GM23338 (cell line): ENCODE measurements around the gene CCBE1. TPM values are rescaled to one million over a fixed set of nuclear protein-coding genes. Genes with fewer than 3 reads are reported as not detected.

Experiments
- ATAC-seq: fragments of 200-7000 bp; cut with Tn5 transposase; 3 replicates; pipeline ENCODE4 v1.9.1; 2020
- DNase-seq: peaks from one replicate; pipeline ENCODE4 v3.0.0-alpha.2; 2015; ENCODE audit warnings: low spot score
- H2AFZ ChIP-seq: fragments of 200-600 bp; sonication (generic); 2 replicates; pipeline ENCODE4 v1.8.0; 2016; ENCODE audit warnings: antibody characterized with exemption, mild to moderate bottlenecking, moderate library complexity
- H3F3A ChIP-seq: fragments of 200-600 bp; sonication (generic); replicated peaks from 2 replicates; pipeline ENCODE4 v1.8.0; 2017; ENCODE audit warnings: antibody characterized with exemption, mixed run types, low read depth
- H3K27ac ChIP-seq: fragments of 200-600 bp; sonication (generic); 2 replicates; pipeline ENCODE4 v1.6.1; 2016; ENCODE audit warnings: low read depth
- H3K27me3 ChIP-seq: fragments of 200-600 bp; sonication (generic); 2 replicates; pipeline ENCODE4 v1.8.0; 2016; ENCODE audit warnings: mild to moderate bottlenecking, mixed run types, moderate library complexity; ENCODE audit not compliant: insufficient read depth
- H3K36me3 ChIP-seq: fragments of 200-600 bp; sonication (generic); 2 replicates; pipeline ENCODE4 v1.8.0; 2016; ENCODE audit warnings: mild to moderate bottlenecking; ENCODE audit not compliant: insufficient read depth
- H3K4me1 ChIP-seq: fragments of 200-600 bp; sonication (generic); 2 replicates; pipeline ENCODE4 v1.8.0; 2016; ENCODE audit warnings: mild to moderate bottlenecking, moderate library complexity; ENCODE audit not compliant: insufficient read depth
- H3K4me2 ChIP-seq: fragments of 200-600 bp; sonication (generic); 2 replicates; pipeline ENCODE4 v1.7.1; 2017; ENCODE audit warnings: mixed run types
- H3K4me3 ChIP-seq: fragments of 200-600 bp; sonication (generic); 2 replicates; pipeline ENCODE4 v1.6.1; 2016; ENCODE audit warnings: mixed run types
- H3K79me2 ChIP-seq: fragments of 200-600 bp; sonication (generic); replicated peaks from 2 replicates; pipeline ENCODE4 v1.8.0; 2017; ENCODE audit warnings: mild to moderate bottlenecking; ENCODE audit not compliant: insufficient read depth
- H3K9me2 ChIP-seq: fragments of 200-600 bp; sonication (generic); 2 replicates; pipeline ENCODE4 v1.8.0; 2017; ENCODE audit not compliant: insufficient read depth
- H4K20me1 ChIP-seq: fragments of 200-600 bp; sonication (generic); replicated peaks from 2 replicates; pipeline ENCODE4 v1.8.0; 2017; ENCODE audit warnings: mild to moderate bottlenecking; ENCODE audit not compliant: insufficient read depth
- H3K27ac Mint-ChIP-seq: 2 replicates; pipeline ENCODE4 v1.8.0; 2020; ENCODE audit warnings: inconsistent platforms, mild to moderate bottlenecking, moderate library complexity, mixed read lengths
- H3K27me3 Mint-ChIP-seq: 3 replicates; pipeline ENCODE4 v1.8.0; 2022; ENCODE audit warnings: low read depth, mild to moderate bottlenecking, moderate library complexity, mixed read lengths, inconsistent platforms; ENCODE audit not compliant: insufficient read depth, poor library complexity
- H3K36me3 Mint-ChIP-seq: 3 replicates; pipeline ENCODE4 v1.8.0; 2021; ENCODE audit warnings: low read depth, mild to moderate bottlenecking, inconsistent platforms, moderate library complexity, mixed read lengths
- H3K4me1 Mint-ChIP-seq: 3 replicates; pipeline ENCODE4 v1.8.0; 2020; ENCODE audit warnings: mild to moderate bottlenecking, inconsistent platforms, mixed read lengths
- H3K4me3 Mint-ChIP-seq: 3 replicates; pipeline ENCODE4 v1.8.0; 2021; ENCODE audit warnings: moderate library complexity, mild to moderate bottlenecking, inconsistent platforms, mixed read lengths
- H3K9me3 Mint-ChIP-seq: 3 replicates; pipeline ENCODE4 v1.8.0; 2020; ENCODE audit warnings: moderate library complexity, mild to moderate bottlenecking, inconsistent platforms, mixed read lengths
- CREB1 ChIP-seq: fragments of 250-450 bp; sonication (Bioruptor Pico); IDR thresholded peaks from 2 replicates; pipeline ENCODE4 v1.5.0; 2020; ENCODE audit warnings: low read depth, mild to moderate bottlenecking, moderate library complexity
- CTCF ChIP-seq, 2 experiments: fragments of 200-600 bp in 1 of 2; sonication (generic) in 1 of 2; conservative IDR thresholded peaks; 2 replicates each; pipeline versions ENCODE4 v1.5.1 to v1.6.1; 2016 to 2017; ENCODE audit warnings: antibody characterized with exemption in 2 of 2, low read depth in 2 of 2, mild to moderate bottlenecking in 2 of 2, moderate library complexity in 1 of 2
- EZH2 ChIP-seq: fragments of 200-600 bp; sonication (generic); IDR thresholded peaks from one replicate; pipeline ENCODE4 v1.8.0; 2017; ENCODE audit warnings: antibody characterized with exemption, mild to moderate bottlenecking, low read depth; ENCODE audit not compliant: unreplicated experiment
- EZH2phosphoT487 ChIP-seq: fragments of 200-600 bp; sonication (generic); IDR thresholded peaks from one replicate; pipeline ENCODE4 v1.8.1; 2018; ENCODE audit warnings: antibody characterized with exemption; ENCODE audit not compliant: unreplicated experiment
- JUNB ChIP-seq: IDR thresholded peaks from one replicate; pipeline ENCODE4 v1.6.1; 2016; ENCODE audit warnings: antibody characterized with exemption; ENCODE audit not compliant: unreplicated experiment
- NANOG ChIP-seq: IDR thresholded peaks from 2 replicates; pipeline ENCODE4 v1.6.1; 2016; ENCODE audit warnings: antibody characterized with exemption, borderline replicate concordance
- POLR2AphosphoS5 ChIP-seq: IDR thresholded peaks from 2 replicates; pipeline ENCODE4 v1.6.1; 2016; ENCODE audit warnings: antibody characterized with exemption, low read depth
- STAT1 ChIP-seq: IDR thresholded peaks from one replicate; pipeline ENCODE4 v1.6.1; 2016; ENCODE audit warnings: antibody characterized with exemption; ENCODE audit not compliant: unreplicated experiment
- ZNF114 ChIP-seq: fragments of 250-450 bp; sonication (Bioruptor Pico); IDR thresholded peaks from 2 replicates; pipeline ENCODE4 v1.5.0; 2020; ENCODE audit warnings: mild to moderate bottlenecking, moderate library complexity
- ZNF331 ChIP-seq: fragments of 250-450 bp; sonication (Bioruptor Pico); IDR thresholded peaks from 2 replicates; pipeline ENCODE4 v1.5.0; 2020; ENCODE audit warnings: low read depth, mild to moderate bottlenecking, moderate library complexity
- ZNF462 ChIP-seq: fragments of 250-450 bp; sonication (Bioruptor Pico); IDR thresholded peaks from 2 replicates; pipeline ENCODE4 v1.5.0; 2020; ENCODE audit warnings: mild to moderate bottlenecking, moderate library complexity
- polyA plus RNA-seq: library from polyadenylated mRNA; unstranded; fragments of >200 nt; fragmentation: Nextera tagmentation; extraction: Ambion mirVana; gene quantifications from 2 replicates; pipeline ENCODE4 v1.2.1, GENCODE V29; 2016
- total RNA-seq: library from RNA; depleted of rRNA; stranded (reverse); fragments of >200 nt; shearing (Covaris generic); gene quantifications from 2 replicates; pipeline ENCODE4 v1.2.3, GENCODE V29; 2014
- TF ChIP-seq, protein P1 (sequence below): IDR thresholded peaks from 2 replicates; pipeline ENCODE4 v1.6.1; 2016; ENCODE audit warnings: antibody characterized with exemption
- TF ChIP-seq, protein P2 (sequence below): IDR thresholded peaks from one replicate; pipeline ENCODE4 v1.6.1; 2018; ENCODE audit warnings: antibody characterized with exemption; ENCODE audit not compliant: unreplicated experiment

Gene CCBE1
- total and polyA plus RNA-seq, 2 experiments from 2014 or later, result 2.1 to 2.6 TPM

- H3K4me2 ChIP-seq, result no peak overlapping the region
- H3K4me1 ChIP-seq, result peaks cover 47% of the 10 kb centered on the region
- Mint-ChIP-seq H3K4me3 (no peak overlapping the region), H3K27ac (no peak overlapping the region), H3K36me3 (no peaks in the 10 kb centered on the region), H3K27me3 (peaks cover 7% of the 10 kb centered on the region), H3K4me1 (peaks cover 61% of the 10 kb centered on the region), H3K9me3 (no peaks in the 10 kb centered on the region)
- H3F3A ChIP-seq, result no peaks in the 10 kb centered on the region
- H3K79me2 ChIP-seq, result no peaks in the 10 kb centered on the region
- no peaks in the 10 kb centered on the region for H4K20me1 ChIP-seq
- no peak overlapping the region for H3K4me3 ChIP-seq
- TF ChIP-seq NANOG (no peak), ZNF462 (no peak), STAT1 (no peak), ZNF331 (CRISPR knock-in tag) (no peak), CREB1 (CRISPR knock-in tag) (no peak), ZNF114 (no peak), CTCF (conservative IDR thresholded peaks at IDR 0.05; ENCODE audit: low read depth in 2 of 2) (no peak), POLR2AphosphoS5 (no peak), JUNB (no peak), EZH2phosphoT487 (no peak), EZH2 (no peak)
- TF ChIP-seq, protein P1, sequence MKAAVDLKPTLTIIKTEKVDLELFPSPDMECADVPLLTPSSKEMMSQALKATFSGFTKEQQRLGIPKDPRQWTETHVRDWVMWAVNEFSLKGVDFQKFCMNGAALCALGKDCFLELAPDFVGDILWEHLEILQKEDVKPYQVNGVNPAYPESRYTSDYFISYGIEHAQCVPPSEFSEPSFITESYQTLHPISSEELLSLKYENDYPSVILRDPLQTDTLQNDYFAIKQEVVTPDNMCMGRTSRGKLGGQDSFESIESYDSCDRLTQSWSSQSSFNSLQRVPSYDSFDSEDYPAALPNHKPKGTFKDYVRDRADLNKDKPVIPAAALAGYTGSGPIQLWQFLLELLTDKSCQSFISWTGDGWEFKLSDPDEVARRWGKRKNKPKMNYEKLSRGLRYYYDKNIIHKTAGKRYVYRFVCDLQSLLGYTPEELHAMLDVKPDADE, result no peak
- TF ChIP-seq, protein P2, sequence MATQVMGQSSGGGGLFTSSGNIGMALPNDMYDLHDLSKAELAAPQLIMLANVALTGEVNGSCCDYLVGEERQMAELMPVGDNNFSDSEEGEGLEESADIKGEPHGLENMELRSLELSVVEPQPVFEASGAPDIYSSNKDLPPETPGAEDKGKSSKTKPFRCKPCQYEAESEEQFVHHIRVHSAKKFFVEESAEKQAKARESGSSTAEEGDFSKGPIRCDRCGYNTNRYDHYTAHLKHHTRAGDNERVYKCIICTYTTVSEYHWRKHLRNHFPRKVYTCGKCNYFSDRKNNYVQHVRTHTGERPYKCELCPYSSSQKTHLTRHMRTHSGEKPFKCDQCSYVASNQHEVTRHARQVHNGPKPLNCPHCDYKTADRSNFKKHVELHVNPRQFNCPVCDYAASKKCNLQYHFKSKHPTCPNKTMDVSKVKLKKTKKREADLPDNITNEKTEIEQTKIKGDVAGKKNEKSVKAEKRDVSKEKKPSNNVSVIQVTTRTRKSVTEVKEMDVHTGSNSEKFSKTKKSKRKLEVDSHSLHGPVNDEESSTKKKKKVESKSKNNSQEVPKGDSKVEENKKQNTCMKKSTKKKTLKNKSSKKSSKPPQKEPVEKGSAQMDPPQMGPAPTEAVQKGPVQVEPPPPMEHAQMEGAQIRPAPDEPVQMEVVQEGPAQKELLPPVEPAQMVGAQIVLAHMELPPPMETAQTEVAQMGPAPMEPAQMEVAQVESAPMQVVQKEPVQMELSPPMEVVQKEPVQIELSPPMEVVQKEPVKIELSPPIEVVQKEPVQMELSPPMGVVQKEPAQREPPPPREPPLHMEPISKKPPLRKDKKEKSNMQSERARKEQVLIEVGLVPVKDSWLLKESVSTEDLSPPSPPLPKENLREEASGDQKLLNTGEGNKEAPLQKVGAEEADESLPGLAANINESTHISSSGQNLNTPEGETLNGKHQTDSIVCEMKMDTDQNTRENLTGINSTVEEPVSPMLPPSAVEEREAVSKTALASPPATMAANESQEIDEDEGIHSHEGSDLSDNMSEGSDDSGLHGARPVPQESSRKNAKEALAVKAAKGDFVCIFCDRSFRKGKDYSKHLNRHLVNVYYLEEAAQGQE, result no peak
- DNase-seq, result no peak
- no peak overlapping the region for H2AFZ ChIP-seq
- no peaks in the 10 kb centered on the region for H3K36me3 ChIP-seq
- H3K27me3 ChIP-seq, result peaks cover 7% of the 10 kb centered on the region; the same call in 1 of the 2 replicates
- no peak overlapping the region for H3K27ac ChIP-seq
- peaks cover 10% of the 10 kb centered on the region for H3K9me2 ChIP-seq
- no peak for ATAC-seq
Observed at GRCh38 chr18:59685501-59685900, 11.7 kb downstream of the CCBE1 start.
